Measurements from ENCODE around the gene PPP2R2B.

GRCh38 chr5:146725025-146725424, 153.5 kb downstream of the PPP2R2B start:
- TF ChIP-seq CEBPB (IDR thresholded peaks at IDR 0.05) = no peak
- no peak for TF ChIP-seq CTCF (IDR thresholded peaks at IDR 0.05)
- no peak for TF ChIP-seq CHD2 (IDR thresholded peaks at IDR 0.05; ENCODE audit: low read length, partially characterized antibody)
- no peak for TF ChIP-seq POLR2A (IDR thresholded peaks at IDR 0.05; ENCODE audit: low read length)
- no peak for TF ChIP-seq USF2 (IDR thresholded peaks at IDR 0.05)
- TF ChIP-seq ELK1 (IDR thresholded peaks at IDR 0.05; ENCODE audit: low read depth, low read length) = no peak
- no peak for TF ChIP-seq ZC3H11A (IDR thresholded peaks at IDR 0.05)
- TF ChIP-seq EHMT2 (IDR thresholded peaks at IDR 0.05; ENCODE audit: low read depth) = no peak
- TF ChIP-seq TP53 (CRISPR knock-in tag; IDR thresholded peaks at IDR 0.05) = no peak
- no peak for TF ChIP-seq HDAC2 (IDR thresholded peaks at IDR 0.05)
- no peak for TF ChIP-seq NR3C1 (IDR thresholded peaks at IDR 0.05)
- TF ChIP-seq REST (IDR thresholded peaks at IDR 0.05) = no peak
- no peak for TF ChIP-seq JUNB (IDR thresholded peaks at IDR 0.05)
